Measurements from ENCODE around the gene PRDX5. TPM values are rescaled to one million over a fixed set of nuclear protein-coding genes. Genes with fewer than 3 reads are reported as not detected.

PRDX5 gene
- total and polyA plus RNA-seq, 9 of the 15 experiments (the other 6 are each of a cell fraction or from before 2014, with no cell fraction given): 40.8 to 327 (median 204) TPM

DNA sequence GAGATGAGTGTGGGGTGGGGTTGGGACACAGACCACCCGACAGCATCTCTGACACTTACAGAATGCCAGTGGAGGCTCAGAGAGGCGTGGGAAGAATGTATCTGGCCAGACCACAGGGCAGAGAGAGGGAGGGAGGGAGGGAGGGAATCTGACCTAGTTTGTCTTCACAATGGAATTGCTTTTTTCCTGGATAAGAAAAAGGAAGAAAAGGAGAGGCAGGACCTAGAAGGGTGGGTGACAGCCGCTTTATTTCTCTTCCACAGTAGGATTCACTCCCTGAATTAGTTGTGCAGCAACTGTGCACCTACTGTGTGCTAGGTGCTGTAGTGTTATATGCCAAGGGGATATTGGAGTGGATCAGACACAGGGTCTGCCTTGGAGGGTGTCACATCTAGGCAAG, 23.1 kb upstream of the PRDX5 start:
- ATAC-seq: no peak
- Histone ChIP-seq H3K27me3 (ENCODE audit: control insufficient read depth in 2 of 2, insufficient read depth in 2 of 2, low read length in 2 of 2) (peaks cover 48 to 67% of the 10 kb centered on the region in 2 experiments), H3K27ac (ENCODE audit: extremely low read depth, low read depth, low read length) (no peak overlapping the region), H3K9me1 (ENCODE audit: control insufficient read depth, insufficient read depth, low read length) (no peaks in the 10 kb centered on the region), H3K4me3 (no peak overlapping the region), H4K20me1 (replicated peaks; ENCODE audit: control insufficient read depth, insufficient read depth, low read length) (no peaks in the 10 kb centered on the region; the same call in 1 of the 2 replicates), H2AFZ (ENCODE audit: low read depth, low read length) (no peak overlapping the region), H3K4me1 (replicated peaks in 1 of 2; ENCODE audit: control insufficient read depth in 2 of 2, insufficient read depth in 2 of 2, low read length in 2 of 2) (peaks cover 0 to 47% of the 10 kb centered on the region in 2 experiments; a peak in 2 of 5 replicates), H3K79me2 (ENCODE audit: control insufficient read depth, insufficient read depth, low read length) (no peaks in the 10 kb centered on the region), H3K9me3 (replicated peaks; ENCODE audit: control insufficient read depth, insufficient read depth, low read depth, low read length) (no peaks in the 10 kb centered on the region), H3K36me3 (ENCODE audit: control insufficient read depth, insufficient read depth, low read length) (no peaks in the 10 kb centered on the region), H3K9ac (ENCODE audit: insufficient read depth in 1 of 2, low read depth in 2 of 2, low read length in 2 of 2) (peak overlapping the region in 1 of 2 experiments; percentile 45; a peak in 1 of 4 replicates), H3K4me2 (ENCODE audit: insufficient read depth, low read length) (no peak overlapping the region)
- WGBS (ENCODE audit: insufficient coverage, low coverage, missing lambda C conversion rate): 0% methylated on average over 2 of the region's 3 CpGs
- BruUV-seq (replicated peaks): no TSS peak
- no peak for FAIRE-seq
- intact Hi-C loops (cut with micrococcal nuclease) (no loop called here), in situ Hi-C loops (cut with MboI) (no loop called here)
- CTCF ChIA-PET (ENCODE audit: low intra/inter-chr PET ratio): no interaction called here
- DNase-seq (ENCODE audit: extremely low read depth in 1 of 4, low spot score in 3 of 4): no peak
- POLR2A ChIA-PET: interaction anchor here (0.6 kb wide), 1 partner anchor 1689 kb away, joined by 3 read pairs; no protein-coding TSS in a partner anchor
- TF ChIP-seq GABPB1 (CRISPR knock-in tag; IDR thresholded peaks at IDR 0.05) (no peak), ZKSCAN1 (IDR thresholded peaks at IDR 0.05; ENCODE audit: low read depth, low read length) (peak; percentile 93)

DNA sequence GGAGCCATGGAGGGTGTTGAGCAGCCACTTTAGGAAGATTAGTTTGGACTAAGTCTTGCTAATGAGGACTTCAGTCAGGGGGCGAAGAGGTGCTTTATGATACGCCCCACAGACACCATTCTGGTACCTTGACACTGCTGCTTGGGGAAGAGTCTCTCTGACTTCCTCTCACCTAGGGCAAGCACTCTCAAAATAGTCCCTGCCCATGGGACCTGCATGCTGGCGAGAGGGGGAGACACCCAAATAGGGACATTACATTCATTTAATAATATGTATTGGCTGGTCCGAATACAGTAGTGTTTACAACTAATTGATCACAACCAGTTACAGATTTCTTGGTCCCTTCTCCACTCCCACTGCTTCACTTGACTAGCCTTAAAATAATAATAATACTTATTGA, 22.2 kb upstream of the PRDX5 start:
- ChIA-PET POLR2A (no interaction called here), CTCF (ENCODE audit: low intra/inter-chr PET ratio) (no interaction called here)
- Histone ChIP-seq H2AFZ (ENCODE audit: low read depth, low read length) (no peak overlapping the region), H3K4me3 (no peak overlapping the region), H3K9me3 (replicated peaks; ENCODE audit: control insufficient read depth, insufficient read depth, low read depth, low read length) (no peaks in the 10 kb centered on the region), H3K27me3 (ENCODE audit: control insufficient read depth in 2 of 2, insufficient read depth in 2 of 2, low read length in 2 of 2) (peaks cover 48 to 67% of the 10 kb centered on the region in 2 experiments), H3K79me2 (ENCODE audit: control insufficient read depth, insufficient read depth, low read length) (no peaks in the 10 kb centered on the region), H3K36me3 (ENCODE audit: control insufficient read depth, insufficient read depth, low read length) (no peaks in the 10 kb centered on the region), H3K27ac (ENCODE audit: extremely low read depth, low read depth, low read length) (no peak overlapping the region), H4K20me1 (replicated peaks; ENCODE audit: control insufficient read depth, insufficient read depth, low read length) (no peaks in the 10 kb centered on the region; the same call in 1 of the 2 replicates), H3K4me1 (replicated peaks in 1 of 2; ENCODE audit: control insufficient read depth in 2 of 2, insufficient read depth in 2 of 2, low read length in 2 of 2) (peaks cover 2 to 56% of the 10 kb centered on the region in 2 experiments; a peak in 4 of 5 replicates), H3K4me2 (ENCODE audit: insufficient read depth, low read length) (no peak overlapping the region), H3K9ac (ENCODE audit: insufficient read depth in 1 of 2, low read depth in 2 of 2, low read length in 2 of 2) (no peak overlapping the region), H3K9me1 (ENCODE audit: control insufficient read depth, insufficient read depth, low read length) (no peaks in the 10 kb centered on the region)
- in situ Hi-C loops (cut with MboI) (no loop called here), intact Hi-C loops (cut with micrococcal nuclease) (no loop called here)
- FAIRE-seq (no peak), ATAC-seq (no peak), DNase-seq (ENCODE audit: extremely low read depth in 1 of 4, low spot score in 3 of 4) (no peak)
- BruUV-seq (replicated peaks): no TSS peak
- 20% methylated on average over 4 of the region's 4 CpGs for WGBS (ENCODE audit: insufficient coverage, low coverage, missing lambda C conversion rate)
- TF ChIP-seq SIN3A (IDR thresholded peaks at IDR 0.05; ENCODE audit: borderline replicate concordance in 2 of 2, control insufficient read depth in 1 of 2, low read depth in 2 of 2, low read length in 2 of 2) (no peak), RBM39 (optimal IDR thresholded peaks at IDR 0.05; ENCODE audit: low read depth, low read length) (no peak)
- TF ChIP-seq, protein P1, sequence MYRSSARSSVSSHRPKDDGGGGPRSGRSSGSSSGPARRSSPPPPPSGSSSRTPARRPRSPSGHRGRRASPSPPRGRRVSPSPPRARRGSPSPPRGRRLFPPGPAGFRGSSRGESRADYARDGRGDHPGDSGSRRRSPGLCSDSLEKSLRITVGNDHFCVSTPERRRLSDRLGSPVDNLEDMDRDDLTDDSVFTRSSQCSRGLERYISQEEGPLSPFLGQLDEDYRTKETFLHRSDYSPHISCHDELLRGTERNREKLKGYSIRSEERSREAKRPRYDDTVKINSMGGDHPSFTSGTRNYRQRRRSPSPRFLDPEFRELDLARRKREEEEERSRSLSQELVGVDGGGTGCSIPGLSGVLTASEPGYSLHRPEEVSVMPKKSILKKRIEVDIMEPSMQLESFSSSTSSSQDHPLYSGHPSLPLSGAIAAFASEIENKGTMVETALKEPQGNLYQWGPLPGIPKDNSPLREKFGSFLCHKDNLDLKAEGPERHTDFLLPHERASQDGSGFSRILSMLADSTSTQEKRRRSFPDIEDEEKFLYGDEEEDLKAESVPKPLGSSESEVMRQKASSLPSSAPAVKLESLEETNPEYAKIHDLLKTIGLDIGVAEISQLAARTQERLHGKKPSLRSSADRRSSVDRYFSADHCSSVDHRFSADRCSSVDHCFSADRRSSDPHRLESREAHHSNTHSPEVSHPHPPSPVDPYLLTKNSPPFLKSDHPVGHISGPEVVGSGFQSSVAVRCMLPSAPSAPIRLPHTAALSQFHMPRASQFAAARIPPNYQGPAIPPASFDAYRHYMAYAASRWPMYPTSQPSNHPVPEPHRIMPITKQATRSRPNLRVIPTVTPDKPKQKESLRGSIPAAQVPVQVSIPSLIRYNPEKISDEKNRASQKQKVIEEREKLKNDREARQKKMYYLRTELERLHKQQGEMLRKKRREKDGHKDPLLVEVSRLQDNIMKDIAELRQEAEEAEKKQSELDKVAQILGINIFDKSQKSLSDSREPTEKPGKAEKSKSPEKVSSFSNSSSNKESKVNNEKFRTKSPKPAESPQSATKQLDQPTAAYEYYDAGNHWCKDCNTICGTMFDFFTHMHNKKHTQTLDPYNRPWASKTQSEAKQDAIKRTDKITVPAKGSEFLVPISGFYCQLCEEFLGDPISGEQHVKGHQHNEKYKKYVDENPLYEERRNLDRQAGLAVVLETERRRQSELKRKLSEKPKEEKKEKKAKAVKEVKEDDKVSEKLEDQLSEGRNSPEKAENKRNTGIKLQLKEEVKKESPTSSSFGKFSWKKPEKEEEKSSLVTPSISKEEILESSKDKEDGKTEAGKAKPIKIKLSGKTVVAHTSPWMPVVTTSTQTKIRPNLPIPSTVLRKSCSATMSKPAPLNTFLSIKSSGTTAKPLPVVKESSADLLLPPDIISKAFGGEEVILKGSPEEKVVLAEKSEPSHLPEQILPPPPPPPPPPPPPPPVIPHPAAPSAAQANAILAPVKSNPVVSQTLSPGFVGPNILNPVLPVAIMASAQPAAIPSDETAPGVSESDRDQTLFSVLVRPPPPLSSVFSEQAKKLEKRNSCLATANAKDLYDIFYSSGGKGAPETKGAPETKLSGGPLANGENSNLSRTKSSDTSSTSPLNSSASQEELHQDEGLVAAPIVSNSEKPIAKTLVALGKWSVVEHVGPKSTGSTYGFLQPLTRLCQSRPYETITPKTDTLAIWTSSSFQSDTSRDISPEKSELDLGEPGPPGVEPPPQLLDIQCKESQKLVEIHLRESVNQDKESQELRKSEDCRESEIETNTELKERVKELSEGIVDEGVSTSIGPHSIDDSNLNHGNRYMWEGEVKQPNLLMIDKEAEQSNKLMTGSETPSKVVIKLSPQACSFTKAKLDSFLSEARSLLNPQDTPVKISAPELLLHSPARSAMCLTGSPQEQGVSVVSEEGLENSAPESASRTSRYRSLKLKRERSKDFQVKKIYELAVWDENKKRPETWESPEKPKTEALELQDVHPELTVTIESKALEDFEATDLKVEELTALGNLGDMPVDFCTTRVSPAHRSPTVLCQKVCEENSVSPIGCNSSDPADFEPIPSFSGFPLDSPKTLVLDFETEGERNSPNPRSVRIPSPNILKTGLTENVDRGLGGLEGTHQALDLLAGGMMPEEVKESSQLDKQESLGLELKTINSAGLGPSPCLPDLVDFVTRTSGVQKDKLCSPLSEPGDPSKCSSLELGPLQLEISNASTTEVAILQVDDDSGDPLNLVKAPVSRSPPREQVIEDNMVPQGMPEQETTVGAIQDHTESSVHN (IDR thresholded peaks at IDR 0.05; ENCODE audit: borderline replicate concordance in 1 of 2, low read depth in 1 of 2): no peak
- TF ChIP-seq, protein P2, sequence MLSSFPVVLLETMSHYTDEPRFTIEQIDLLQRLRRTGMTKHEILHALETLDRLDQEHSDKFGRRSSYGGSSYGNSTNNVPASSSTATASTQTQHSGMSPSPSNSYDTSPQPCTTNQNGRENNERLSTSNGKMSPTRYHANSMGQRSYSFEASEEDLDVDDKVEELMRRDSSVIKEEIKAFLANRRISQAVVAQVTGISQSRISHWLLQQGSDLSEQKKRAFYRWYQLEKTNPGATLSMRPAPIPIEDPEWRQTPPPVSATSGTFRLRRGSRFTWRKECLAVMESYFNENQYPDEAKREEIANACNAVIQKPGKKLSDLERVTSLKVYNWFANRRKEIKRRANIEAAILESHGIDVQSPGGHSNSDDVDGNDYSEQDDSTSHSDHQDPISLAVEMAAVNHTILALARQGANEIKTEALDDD (IDR thresholded peaks at IDR 0.05): no peak
